Heart right ventricle (tissue), 16 donors: Measurements from ENCODE around the gene IDI1. TPM values are rescaled to one million over a fixed set of nuclear protein-coding genes. Genes with fewer than 3 reads are reported as not detected.
A peak's percentile ranks its signal among the peaks of the same experiment; 100 is the strongest.

Source experiments
- ATAC-seq, 8 donors: fragments of 200-7000 bp; cut with Tn5 transposase; one replicate each; pipeline ENCODE4 v1.9.1; 2020; ENCODE audit warnings: mild to moderate bottlenecking in 8 of 8, moderate library complexity in 8 of 8, moderate number of reproducible peaks in 1 of 8
- DNase-seq, 2 donors: peaks; one replicate each; pipeline ENCODE4 v3.0.0-alpha.2; 2020
- H3K27ac ChIP-seq, 10 donors: fragments of 200-600 bp; sonication (generic) in 2 of 10; one replicate each; pipeline versions ENCODE4 v1.5.0 to v1.8.0; 2020 to 2022; ENCODE audit warnings: mild to moderate bottlenecking in 3 of 10
- H3K27me3 ChIP-seq, 7 donors: fragments of 200-600 bp; one replicate each; pipeline ENCODE4 v1.8.0; 2021 to 2022; ENCODE audit warnings: mild to moderate bottlenecking in 2 of 7
- H3K36me3 ChIP-seq, 9 donors: fragments of 200-600 bp; sonication (generic) in 1 of 9; one replicate each; pipeline versions ENCODE4 v1.5.0 to v1.8.0; 2020 to 2022; ENCODE audit warnings: mild to moderate bottlenecking in 2 of 9
- H3K4me1 ChIP-seq, 9 donors: fragments of 200-600 bp; sonication (generic) in 1 of 9; one replicate each; pipeline versions ENCODE4 v1.5.0 to v1.8.0; 2020 to 2022; ENCODE audit warnings: mild to moderate bottlenecking in 4 of 9
- H3K4me3 ChIP-seq, 10 donors: fragments of 200-600 bp; sonication (generic) in 2 of 10; one replicate each; pipeline versions ENCODE4 v1.5.0 to v1.8.0; 2020 to 2022; ENCODE audit warnings: mild to moderate bottlenecking in 7 of 10, moderate library complexity in 2 of 10
- H3K9me3 ChIP-seq, 11 donors: fragments of 200-600 bp in 10 of 11; sonication (generic) in 2 of 11; one replicate each; pipeline versions ENCODE4 v1.5.0 to v1.8.0; 2013 to 2022; ENCODE audit warnings: mild to moderate bottlenecking in 2 of 11, control low read depth in 1 of 11, moderate library complexity in 1 of 11
- CTCF ChIP-seq, 9 donors: fragments of 200-600 bp; sonication (generic) in 2 of 9; IDR thresholded peaks; one replicate each; pipeline versions ENCODE4 v1.5.0 to v1.8.0; 2021 to 2022; ENCODE audit warnings: antibody characterized with exemption in 9 of 9, mild to moderate bottlenecking in 5 of 9, moderate library complexity in 1 of 9
- WGBS, 2 donors: extraction: QIAGEN DNeasy Blood & Tissue Kit; methylation state at CpG; one replicate each; pipeline ENCODE4 v1.1.7; 2013; ENCODE audit warnings: inconsistent platforms in 1 of 2; 5-methylcytosine and 5-hydroxymethylcytosine counted together
- intact Hi-C, 10 donors: fragments of 100-400 bp; cut with DNase I; formaldehyde crosslinking; loops; one replicate each; pipeline versions ENCODE4 v1.11.1 to v1.14.2; 2022
- polyA plus RNA-seq, 2 donors: library from polyadenylated mRNA; stranded (reverse); fragments of 200-250 nt; gene quantifications; one replicate each; pipeline ENCODE4 v1.2.3, GENCODE V29; 2013
- total RNA-seq, 10 donors: library from RNA; stranded (reverse); fragmentation: NEBNext Ultra II Directional in 3 of 10; extraction: Animal tissue kit (Norgen Biotek cat#: 25700) in 3 of 10; gene quantifications; one replicate each; pipeline versions ENCODE4 v1.2.1 to v1.2.4, GENCODE V29; 2021 to 2023
- donor health status: Arrhythmogenic right ventricular cardiomyopathy.
- donor health status: ischemic (EF 13 %, LVEDD 7.1; RV severe dilation, severe dysfunction).
- donor health status: healthy with polysubstance abuse.
- donor health status: DM: no; HTN: yes; CAD: no.
- donor health status: DM: no; HTN: no; CAD: no.
- donor health status: ischemic (EF 25% LVEDD 6.9; RV normal size, moderate dysfunction).
- donor health status: ischemic (EF 25% LVEDD 5.7; RV mildly dilated, moderate dysfunction).
- donor health status: healthy.
- donor health status: DM: yes; HTN: yes; CAD: no.
- donor health status: Ischemic cardiomyopathy.
- donor health status: ischemic (EF 35%, LVEDD 5.7; RV mildly dilated, moderate dysfunction).
- donor health status: nonischemic (EF 11% LVEDD 7.7; RV severe dilation, severe dysfunction).
- donor health status: DM: yes; HTN: yes; CAD: no.
- donor health status: PGD.
- donor health status: ischemic (EF 29% LVEDD 5.4; RV normal size, mild dysfunction).
- donor health status: nonischemic (EF 23%, LVEDD 6.1; RV moderate dilation, normal function).

The IDI1 gene
- total and polyA plus RNA-seq, 12 donors = 8.9 to 26.0 (median 18.9) TPM

GRCh38 chr10:1086787-1087186 is 37.9 kb upstream of the IDI1 start:
- Histone ChIP-seq H3K27ac (no peak overlapping the region), H3K27me3 (no peaks in the 10 kb centered on the region), H3K4me3 (no peak overlapping the region), H3K9me3 (no peaks in the 10 kb centered on the region), H3K4me1 (peaks cover 0 to 6% (median 0%) of the 10 kb centered on the region in 9 donors), H3K36me3 (peaks cover 0 to 100% (median 55%) of the 10 kb centered on the region in 9 donors)
- TF ChIP-seq CTCF (IDR thresholded peaks at IDR 0.05) = no peak
- intact Hi-C loops = no loop called here
- ATAC-seq (no peak), DNase-seq (no peak)
- WGBS, 2 donors = 92 to 93% methylated on average over 13 of the region's 13 CpGs

DNA sequence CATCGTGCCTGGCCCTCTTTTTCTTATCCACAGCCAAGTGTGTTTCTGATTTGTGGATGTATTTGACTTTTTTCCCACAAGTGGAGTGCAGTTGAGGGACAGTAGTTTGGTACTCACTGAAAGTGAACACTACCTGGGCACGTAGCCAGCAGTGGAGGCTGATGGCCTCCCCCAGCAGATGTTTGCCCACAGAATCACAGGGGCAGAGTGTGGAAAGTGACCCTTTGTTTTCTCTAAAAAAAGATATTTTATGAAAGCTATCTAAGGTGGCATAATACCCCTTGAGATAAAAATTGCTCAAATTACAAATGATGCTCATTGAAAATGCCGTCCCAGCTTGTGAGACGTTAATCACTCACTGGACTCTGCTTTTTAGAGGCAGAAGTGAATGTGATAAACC is 36.3 kb upstream of the IDI1 start:
- ATAC-seq = no peak
- peaks cover 0 to 100% (median 61%) of the 10 kb centered on the region in 9 donors for H3K36me3 ChIP-seq
- no peaks in the 10 kb centered on the region for H3K27me3 ChIP-seq
- TF ChIP-seq CTCF (IDR thresholded peaks at IDR 0.05) = no peak
- no peak for DNase-seq
- 57 to 82% methylated on average over 4 of the region's 4 CpGs for WGBS, 2 donors
- H3K4me1 ChIP-seq = peaks cover 0 to 6% (median 0%) of the 10 kb centered on the region in 9 donors
- no peak overlapping the region for H3K4me3 ChIP-seq
- intact Hi-C loops = no loop called here
- H3K9me3 ChIP-seq = no peaks in the 10 kb centered on the region
- H3K27ac ChIP-seq = no peak overlapping the region

- ATAC-seq (peak in 1 of 8 donors; percentile 38), DNase-seq (no peak)
- Histone ChIP-seq H3K27me3 (no peaks in the 10 kb centered on the region), H3K9me3 (no peaks in the 10 kb centered on the region), H3K27ac (no peak overlapping the region), H3K4me3 (no peak overlapping the region), H3K4me1 (peaks cover 0 to 6% (median 0%) of the 10 kb centered on the region in 9 donors), H3K36me3 (peaks cover 0 to 100% (median 66%) of the 10 kb centered on the region in 9 donors)
- WGBS, 2 donors = 96% methylated on average over 28 of the region's 28 CpGs
- no peak for TF ChIP-seq CTCF (IDR thresholded peaks at IDR 0.05)
- intact Hi-C loops = no loop called here
Observed at GRCh38 chr10:1084011-1084950, 35.4 kb upstream of the IDI1 start.

GRCh38 chr10:1083581-1083980 is 34.7 kb upstream of the IDI1 start:
- 93 to 94% methylated on average over 17 of the region's 17 CpGs for WGBS, 2 donors
- DNase-seq (no peak), ATAC-seq (no peak)
- H3K27me3 ChIP-seq = no peaks in the 10 kb centered on the region
- no peak overlapping the region for H3K4me3 ChIP-seq
- intact Hi-C loops = no loop called here
- no peaks in the 10 kb centered on the region for H3K4me1 ChIP-seq
- H3K36me3 ChIP-seq = peaks cover 0 to 100% (median 69%) of the 10 kb centered on the region in 9 donors
- no peak overlapping the region for H3K27ac ChIP-seq
- TF ChIP-seq CTCF (IDR thresholded peaks at IDR 0.05) = no peak
- H3K9me3 ChIP-seq = no peaks in the 10 kb centered on the region
